Stimulated activated CD8-positive, alpha-beta memory T cell treated with anti-CD3 and anti-CD28 coated beads, Interleukin-7, amount 100 ng/mL, for 4 hours (primary cell): ENCODE measurements around the gene FIG4.
"Not testable (repeated sequence)": the region's sequence is repeated elsewhere in the genome, so short reads cannot be mapped to it uniquely, and the experiment has no call there.

Experiments used
- DNase-seq, 2 donors: peaks; one replicate each; pipeline ENCODE4 v3.0.0-alpha.2; 2020; ENCODE audit warnings: low read depth in 2 of 2

The FIG4 gene

DNA sequence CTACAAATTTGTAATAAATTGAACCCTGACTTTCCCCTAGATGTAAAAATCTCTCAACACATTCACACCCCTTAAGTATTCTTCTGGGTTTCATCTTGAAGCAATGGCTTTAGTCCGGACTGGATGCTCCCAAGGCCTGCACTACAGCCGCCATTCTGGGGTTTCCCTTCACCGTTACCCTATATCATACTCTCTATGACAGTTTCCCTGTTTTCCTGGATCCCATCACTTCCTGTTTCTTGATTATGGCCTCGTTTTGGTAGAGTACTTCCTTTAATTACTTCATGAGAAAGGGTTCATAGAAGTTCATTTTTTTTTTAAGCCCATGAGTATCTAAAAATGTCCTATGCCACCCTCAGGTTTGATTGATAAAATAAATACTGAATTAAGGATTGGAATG, 11.7 kb downstream of the FIG4 start:
- no peak for DNase-seq

GRCh38 chr6:109705258-109705657, 14.2 kb downstream of the FIG4 start:
- peak; percentile 50 to 56 for DNase-seq

- DNase-seq: no peak
These were observed 15.4 kb downstream of the FIG4 start for GRCh38 chr6:109706513-109706912.

- not testable (repeated sequence) for DNase-seq
These were observed 17.0 kb downstream of the FIG4 start for GRCh38 chr6:109708099-109708498.

DNA sequence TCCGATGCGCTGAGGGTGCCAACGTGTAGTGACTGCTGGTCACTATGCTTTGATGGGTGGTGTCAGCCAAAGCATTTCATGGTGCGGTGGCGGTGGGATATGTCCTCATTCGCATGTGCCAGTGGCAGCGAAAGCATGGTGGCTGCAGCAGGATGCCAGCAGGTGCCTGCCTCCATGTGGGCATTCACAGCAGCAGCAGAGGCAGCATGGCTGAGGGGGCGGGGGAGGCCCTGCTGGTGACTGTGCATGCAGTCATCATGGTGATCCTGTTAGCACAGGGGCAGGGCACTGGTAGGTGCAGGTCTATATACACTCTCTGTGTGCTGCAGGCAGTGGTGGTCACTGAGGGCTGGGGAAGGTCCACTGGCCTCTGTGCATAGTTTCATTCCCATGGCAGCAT, 22.0 kb downstream of the FIG4 start:
- DNase-seq: peak in 1 of 2 donors; percentile 1

DNA sequence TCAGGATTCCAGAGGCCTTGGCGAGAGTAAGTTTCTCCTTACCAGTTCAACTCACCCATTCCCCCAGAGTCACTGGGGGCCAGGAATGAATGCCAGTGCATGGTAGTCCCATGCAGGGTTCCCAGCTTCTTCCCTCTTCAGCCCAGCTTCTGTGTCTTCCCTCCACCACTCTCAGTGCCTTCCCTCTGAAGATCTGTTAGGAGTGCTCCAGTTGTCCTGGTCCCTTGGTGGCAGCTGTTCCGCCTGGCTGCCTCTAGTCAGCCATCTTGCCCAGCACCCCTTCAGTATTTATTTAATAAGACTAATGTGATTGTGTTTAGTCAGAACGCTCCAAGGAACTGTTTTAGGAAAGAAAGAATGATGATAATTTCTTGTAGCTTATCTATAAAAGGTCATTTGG, 23.1 kb downstream of the FIG4 start:
- DNase-seq: no peak

DNA sequence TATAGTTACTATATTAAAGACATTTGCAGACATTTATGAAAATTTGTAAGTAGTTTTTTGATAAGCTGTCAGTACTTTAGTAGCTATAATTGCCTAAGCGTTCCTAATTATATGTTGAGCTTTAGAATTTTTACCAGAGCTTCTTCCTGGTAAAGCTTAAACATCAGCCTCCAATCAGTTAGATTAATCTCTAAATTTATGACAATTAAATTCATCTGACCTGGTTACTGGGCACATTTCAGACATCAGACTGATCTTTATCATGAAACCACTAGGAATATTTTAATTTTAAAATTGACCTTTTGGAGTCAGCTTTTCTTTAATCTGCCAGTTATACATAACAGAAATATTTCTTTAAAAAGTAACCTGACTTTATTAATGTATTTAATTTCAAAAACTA, 23.5 kb downstream of the FIG4 start:
- DNase-seq: no peak

DNA sequence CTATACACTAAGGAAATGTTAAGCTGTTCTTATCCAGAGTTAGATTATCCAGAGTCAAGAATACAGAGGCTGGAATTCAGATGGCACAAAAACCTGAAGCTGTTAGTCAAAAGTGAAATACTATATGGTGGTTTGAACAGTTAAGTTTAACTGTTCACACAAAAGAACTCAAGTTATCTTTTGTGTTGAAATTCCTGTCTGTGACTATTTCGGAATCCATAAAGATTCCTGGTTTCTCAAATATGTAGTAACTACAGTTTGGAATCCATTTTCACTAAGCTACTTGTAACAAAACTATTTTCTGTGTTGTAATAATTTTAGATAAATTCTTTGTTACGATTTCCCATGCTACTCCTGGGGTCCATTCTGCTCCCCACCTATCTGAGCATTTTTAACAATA, 24.5 kb downstream of the FIG4 start:
- DNase-seq: no peak

- DNase-seq: no peak
These were observed 26.9 kb downstream of the FIG4 start for GRCh38 chr6:109717971-109718370.

- DNase-seq: no peak
These were observed 27.9 kb downstream of the FIG4 start for GRCh38 chr6:109718991-109719390.

DNA sequence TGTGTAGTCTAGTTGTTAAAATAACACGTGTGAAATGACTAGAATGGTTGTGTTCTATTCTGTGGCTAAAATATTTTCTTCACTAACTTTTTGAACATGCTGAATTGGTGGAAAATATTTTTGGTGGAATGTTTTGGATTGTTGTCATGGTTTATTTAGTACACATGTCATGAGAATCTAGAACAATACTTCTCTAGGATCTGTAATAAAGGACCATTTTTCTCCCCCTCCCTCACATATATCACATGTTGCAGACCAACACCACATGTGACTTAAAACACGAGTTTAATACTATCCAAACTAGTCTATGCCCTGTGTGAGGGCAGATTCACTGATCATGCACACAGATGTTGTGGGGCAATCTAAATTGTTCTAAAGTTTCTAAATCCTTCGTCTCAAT, 29.2 kb downstream of the FIG4 start:
- DNase-seq: no peak

- no peak for DNase-seq
These were observed 30.9 kb downstream of the FIG4 start for GRCh38 chr6:109722011-109722410.

GRCh38 chr6:109722564-109723254, 31.6 kb downstream of the FIG4 start:
- no peak for DNase-seq

DNA sequence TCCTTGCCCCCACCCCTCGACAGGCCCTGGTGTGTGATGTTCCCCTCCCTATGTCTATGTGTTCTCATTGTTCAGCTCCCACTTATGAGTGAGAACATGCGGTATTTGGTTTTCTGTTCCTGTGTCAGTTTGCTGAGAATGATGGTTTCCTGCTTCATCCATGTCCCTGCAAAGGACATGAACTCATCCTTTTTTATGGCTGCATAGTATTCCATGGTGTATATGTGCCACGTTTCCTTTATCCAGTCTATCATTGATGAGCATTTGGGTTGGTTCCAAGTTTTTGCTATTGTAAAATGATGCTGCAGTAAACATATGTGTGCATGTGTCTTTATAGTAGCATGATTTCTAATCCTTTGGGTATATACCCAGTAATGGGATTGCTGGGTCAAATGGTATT, 34.2 kb downstream of the FIG4 start:
- DNase-seq: not testable (repeated sequence)

GRCh38 chr6:109736273-109737025, 45.4 kb downstream of the FIG4 start:
- DNase-seq: no peak

DNA sequence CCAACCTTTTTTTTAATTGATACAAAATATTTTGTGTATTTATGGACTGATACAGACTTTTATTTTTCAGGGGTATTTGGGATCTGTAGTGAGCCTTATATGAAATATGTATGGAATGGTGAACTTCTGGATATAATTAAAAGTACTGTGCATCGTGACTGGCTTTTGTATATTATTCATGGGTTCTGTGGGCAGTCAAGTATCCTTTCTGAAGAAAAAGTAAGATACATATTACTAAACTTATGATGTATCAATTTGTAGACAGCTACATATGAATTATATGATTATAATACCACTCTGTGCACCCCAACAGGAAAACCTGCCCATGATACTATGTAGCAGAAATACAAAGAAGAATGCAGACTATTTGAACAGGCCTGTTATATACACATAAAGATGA, 47.2 kb downstream of the FIG4 start:
- DNase-seq: no peak

DNA sequence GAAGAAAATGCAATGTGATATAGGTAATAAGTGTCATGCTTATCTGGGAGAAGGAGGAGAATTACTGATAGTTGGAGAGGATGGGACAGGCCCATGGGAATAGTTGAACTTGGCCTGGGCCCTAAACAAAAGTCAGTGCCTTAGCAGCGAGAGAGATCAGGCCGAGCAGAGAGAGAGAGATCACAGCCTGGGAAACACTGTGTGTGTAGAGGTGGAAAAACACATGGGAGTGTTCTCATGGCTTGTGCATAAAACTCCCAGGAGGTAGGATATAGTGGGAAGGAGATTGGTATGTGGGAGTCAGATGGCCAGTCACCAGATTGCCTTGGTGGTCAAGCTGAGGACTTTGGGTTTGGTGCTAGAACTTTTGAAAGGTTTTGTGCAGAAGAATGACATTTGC, 47.6 kb downstream of the FIG4 start:
- DNase-seq: no peak

GRCh38 chr6:109739686-109740085, 48.6 kb downstream of the FIG4 start:
- no peak for DNase-seq

- DNase-seq: no peak
These were observed 49.7 kb downstream of the FIG4 start for GRCh38 chr6:109740787-109741186.

DNA sequence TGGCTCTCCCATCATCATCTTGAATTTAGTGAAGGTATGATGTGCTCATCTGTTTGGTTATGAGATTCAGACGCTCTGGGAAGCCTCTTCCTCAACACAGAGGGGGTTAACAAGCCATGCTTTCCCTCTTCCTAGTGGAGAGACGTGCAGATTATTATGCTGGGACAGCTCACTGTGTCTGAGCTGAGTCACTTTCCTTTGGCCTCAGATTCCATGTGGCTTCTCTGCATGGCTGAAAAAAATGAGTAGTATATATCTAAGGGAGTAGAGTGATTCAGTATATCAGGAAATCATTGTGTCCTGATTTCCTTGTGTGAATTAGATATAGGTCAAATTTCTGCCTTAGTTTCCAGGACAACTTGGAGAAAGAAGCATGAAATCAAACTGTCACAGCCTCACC, 52.6 kb downstream of the FIG4 start:
- DNase-seq: no peak

DNA sequence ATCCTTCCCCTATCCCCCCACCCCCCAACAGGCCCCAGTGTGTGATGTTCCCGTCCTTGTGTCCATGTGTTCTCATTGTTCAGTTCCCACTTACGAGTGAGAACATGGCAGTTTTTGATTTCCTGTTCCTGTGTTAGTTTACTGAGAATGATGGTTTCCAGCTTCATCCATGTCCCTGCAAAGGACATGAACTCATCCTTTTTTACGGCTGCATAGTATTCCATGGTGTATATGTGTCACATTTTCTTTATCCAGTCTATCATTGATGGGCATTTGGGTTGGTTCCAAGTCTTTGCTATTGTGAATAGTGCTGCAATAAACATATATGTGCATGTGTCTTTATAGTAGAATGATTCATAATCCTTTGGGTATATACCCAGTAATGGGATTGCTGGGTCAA, 53.7 kb downstream of the FIG4 start:
- not testable (repeated sequence) for DNase-seq

DNA sequence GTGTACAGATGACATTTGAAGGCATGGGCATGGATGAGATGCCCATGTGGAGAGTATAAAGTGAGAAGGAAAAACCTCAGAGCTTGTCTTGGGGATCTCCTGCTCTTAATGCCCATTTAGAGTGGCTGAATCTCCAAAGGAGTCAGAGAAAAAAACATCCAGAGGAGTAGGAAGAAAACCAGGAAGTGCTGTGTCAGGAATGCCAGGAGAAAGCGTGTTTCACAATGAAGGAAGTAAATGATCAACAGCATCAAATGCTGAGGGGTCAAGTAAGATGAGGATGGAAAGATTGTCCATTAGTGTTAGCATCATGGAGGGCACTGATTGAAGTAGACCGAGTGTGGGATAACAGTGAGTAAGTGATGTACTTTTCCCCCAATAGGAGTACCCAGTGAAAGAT, 56.1 kb downstream of the FIG4 start:
- no peak for DNase-seq

- DNase-seq: no peak
These were observed 68.2 kb downstream of the FIG4 start for GRCh38 chr6:109759098-109759955.
